ENCODE data around the gene ADAM15.

ADAM15 gene

GRCh38 chr1:155011437-155012025, 39.6 kb upstream of the ADAM15 start:
- no peak for DNase-seq (ENCODE audit: low read depth in 2 of 2)

GRCh38 chr1:155012026-155012546, 39.0 kb upstream of the ADAM15 start:
- no peak for DNase-seq (ENCODE audit: low read depth in 2 of 2)

GRCh38 chr1:155012776-155013602, 38.1 kb upstream of the ADAM15 start:
- DNase-seq (ENCODE audit: low read depth in 2 of 2) = no peak

GRCh38 chr1:155013632-155014031, 37.5 kb upstream of the ADAM15 start:
- DNase-seq (ENCODE audit: low read depth in 2 of 2) = no peak

DNA sequence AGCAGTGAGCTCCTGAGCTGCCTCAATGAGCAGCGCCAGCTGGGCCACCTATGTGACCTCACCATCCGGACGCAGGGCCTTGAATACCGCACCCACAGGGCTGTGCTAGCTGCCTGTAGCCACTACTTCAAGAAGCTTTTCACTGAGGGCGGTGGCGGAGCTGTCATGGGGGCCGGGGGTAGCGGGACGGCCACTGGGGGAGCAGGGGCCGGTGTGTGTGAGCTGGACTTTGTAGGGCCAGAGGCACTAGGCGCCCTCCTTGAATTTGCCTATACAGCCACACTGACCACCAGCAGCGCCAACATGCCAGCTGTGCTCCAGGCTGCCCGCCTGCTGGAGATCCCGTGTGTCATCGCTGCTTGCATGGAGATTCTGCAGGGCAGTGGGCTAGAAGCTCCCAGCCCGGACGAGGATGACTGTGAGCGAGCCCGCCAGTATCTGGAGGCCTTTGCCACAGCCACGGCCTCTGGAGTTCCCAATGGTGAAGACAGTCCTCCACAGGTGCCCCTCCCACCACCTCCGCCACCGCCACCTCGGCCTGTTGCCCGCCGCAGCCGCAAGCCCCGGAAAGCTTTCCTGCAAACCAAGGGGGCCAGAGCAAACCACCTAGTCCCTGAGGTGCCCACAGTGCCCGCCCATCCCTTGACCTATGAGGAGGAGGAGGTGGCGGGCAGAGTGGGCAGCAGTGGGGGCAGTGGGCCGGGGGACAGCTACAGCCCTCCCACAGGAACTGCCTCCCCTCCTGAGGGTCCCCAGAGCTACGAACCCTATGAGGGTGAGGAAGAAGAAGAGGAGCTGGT, 36.2 kb upstream of the ADAM15 start:
- DNase-seq (ENCODE audit: low read depth in 2 of 2) = no peak

DNA sequence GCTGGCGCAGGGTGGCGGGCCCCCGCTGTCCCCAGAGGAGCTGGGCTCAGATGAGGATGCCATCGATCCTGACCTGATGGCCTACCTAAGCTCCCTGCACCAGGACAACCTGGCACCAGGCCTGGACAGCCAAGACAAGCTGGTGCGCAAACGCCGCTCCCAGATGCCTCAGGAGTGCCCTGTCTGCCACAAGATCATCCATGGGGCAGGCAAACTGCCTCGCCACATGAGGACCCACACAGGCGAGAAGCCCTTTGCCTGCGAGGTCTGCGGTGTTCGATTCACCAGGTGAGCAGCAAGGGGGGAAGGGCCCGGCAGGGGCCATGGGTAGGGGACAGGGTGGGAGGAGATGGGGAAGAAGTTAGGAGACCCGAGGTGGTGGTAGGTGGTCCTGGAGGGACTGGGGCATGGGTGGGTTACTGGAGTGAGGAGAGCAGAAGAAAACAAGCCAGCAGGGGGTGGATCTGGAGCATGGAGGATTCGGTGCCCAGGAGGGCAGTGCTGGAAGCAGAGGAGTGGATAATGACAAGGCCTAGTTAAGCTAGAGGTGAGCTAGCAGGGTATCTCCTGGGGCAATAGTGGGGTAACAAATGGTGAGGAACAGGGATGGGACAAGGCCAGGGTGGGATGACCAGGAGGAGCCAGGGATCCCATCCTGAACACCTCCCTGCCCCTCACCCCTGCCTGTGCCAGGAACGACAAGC, 35.4 kb upstream of the ADAM15 start:
- no peak for DNase-seq (ENCODE audit: low read depth in 2 of 2)

GRCh38 chr1:155016231-155016831, 34.8 kb upstream of the ADAM15 start:
- no peak for DNase-seq (ENCODE audit: low read depth in 2 of 2)

DNA sequence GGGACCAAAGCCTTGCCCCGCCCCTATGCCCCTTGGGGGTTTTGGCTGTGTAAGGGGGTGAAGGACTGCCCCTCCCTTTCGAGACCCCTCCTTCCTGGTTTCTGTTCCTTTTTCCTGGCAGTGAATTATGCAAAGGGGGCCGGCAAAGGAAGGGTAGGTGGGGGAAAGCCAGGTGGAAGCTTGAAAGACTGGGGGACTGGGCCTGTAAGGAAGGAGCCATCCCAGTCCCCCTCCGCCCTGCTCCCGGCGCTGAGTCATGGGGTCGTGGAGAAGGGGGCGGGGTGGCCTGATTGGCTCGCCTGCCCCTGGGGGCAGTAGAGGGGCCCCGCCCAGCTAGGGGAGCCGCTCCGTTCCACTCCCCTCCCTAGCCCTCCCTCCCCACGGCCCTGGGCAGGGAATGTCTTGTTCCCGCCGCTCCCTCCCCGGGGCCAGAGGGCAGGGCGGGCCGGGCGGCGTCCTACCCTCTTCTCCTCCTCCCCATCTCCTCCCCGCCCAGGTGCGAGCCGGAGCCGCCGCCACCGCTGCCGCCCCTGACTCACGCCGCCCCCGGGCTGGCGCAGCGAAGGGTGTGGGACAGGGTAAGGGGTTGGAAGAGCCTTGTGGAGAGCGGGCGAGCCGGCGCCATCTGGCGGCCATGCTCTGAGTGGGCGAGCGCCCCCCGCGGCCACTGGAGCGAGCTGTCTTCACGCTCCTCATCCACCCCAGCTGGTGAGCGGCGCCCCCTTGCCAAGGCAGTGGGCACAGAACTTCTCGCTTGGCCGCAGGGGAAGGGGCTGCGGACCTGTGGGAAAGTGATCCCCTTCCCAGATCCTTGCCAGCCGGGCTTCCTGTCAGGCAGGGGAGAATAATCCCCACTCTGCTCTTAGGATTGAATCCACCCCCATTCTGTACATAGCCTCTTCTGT, 33.8 kb upstream of the ADAM15 start:
- peak; percentile 83 to 92 for DNase-seq (ENCODE audit: low read depth in 2 of 2)

- DNase-seq (ENCODE audit: low read depth in 2 of 2) = no peak
Measured at GRCh38 chr1:155017946-155018316, 33.2 kb upstream of the ADAM15 start.

DNA sequence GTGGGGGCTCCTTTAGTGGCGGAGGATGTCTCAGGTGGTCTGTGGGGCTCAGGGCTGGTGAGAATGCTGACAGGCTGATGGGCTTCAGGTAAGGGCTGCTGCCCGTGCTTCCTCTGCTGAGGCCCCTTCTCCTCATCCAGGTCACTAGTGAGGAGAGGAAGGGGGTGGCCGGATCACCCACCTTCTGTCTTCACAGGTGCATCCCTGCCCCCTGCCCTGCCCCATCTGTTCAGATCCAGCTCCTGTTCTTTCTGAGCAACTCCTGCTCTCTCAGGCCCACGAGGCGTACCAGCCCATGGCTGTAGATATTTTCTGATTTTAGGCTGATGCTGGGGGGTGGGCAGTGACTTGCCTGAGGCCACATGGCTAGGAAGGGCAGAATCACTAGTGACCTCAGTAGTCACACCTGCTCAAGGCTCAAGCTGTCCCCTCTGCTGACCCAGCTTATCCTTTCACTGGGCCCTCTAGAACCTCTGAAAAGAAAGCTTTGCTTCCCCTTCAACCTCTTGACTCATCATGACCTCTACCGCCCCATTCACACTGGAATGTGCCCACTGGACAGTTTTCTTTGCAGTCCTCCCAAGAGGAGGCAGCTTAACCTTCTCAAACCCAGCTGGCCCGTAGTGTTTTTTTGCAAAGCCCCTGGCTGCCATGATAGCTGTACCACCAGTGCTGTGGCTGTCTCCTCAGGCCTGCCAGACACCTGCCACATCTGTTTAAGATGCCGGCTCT, 32.3 kb upstream of the ADAM15 start:
- no peak for DNase-seq (ENCODE audit: low read depth in 2 of 2)

DNA sequence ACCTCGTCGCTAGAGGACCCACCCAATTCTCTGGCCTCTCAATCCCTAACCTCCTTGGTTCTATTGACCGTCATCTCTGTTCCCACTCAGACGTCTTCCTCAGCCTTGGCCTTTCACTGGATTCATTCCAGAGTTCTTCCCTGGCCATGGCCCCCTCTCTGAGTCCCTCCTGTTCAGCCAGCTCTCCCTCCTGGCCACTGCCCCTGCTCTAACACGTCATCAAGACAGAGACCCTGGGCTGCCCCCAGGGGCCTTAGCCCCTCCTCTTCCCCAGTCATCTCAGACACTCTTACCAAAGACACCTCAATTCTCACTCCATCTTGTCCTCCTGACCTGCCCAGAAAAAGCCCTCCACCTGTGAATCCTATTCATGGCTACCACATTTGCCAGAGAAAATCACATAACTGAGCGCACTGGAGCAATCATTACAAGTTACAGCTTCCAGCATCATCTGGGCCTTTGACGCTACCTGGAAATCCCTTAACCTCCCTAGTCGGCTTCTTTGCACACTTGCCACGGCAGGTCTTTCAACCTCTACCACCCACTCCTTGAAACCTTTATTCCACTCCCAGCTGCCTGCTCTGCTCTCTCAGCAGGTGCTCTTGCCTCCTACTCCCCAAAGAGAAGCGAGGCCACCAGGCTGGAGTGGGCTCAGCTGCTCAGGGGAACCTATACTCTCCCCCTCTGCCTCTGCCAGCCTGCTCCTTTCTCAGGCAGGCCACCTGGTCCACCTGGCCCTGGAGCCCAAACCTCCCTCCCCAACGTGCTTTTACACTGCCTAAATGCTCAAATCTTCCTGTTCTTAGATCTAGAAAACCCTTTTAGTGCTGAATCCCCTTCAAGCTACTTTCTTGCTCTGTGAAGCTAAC, 31.5 kb upstream of the ADAM15 start:
- DNase-seq (ENCODE audit: low read depth in 2 of 2) = no peak

- no peak for DNase-seq (ENCODE audit: low read depth in 2 of 2)
Measured at GRCh38 chr1:155022136-155022926, 28.8 kb upstream of the ADAM15 start.

DNA sequence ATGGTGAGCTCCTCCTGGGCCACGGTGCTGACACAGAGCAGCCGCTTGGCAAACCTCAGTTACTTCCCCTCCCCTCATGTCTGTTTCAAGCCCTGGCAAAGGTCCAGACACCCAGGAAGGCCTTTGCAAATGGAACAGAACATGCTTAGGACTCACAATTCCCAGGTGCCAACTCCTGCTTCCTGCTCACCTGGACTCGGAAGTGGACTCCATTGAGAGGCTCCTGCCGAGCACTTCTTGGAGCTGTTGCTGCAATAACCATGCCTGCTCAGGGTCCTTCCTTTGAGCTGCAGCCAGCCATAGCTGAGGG, 28.2 kb upstream of the ADAM15 start:
- no peak for DNase-seq (ENCODE audit: low read depth in 2 of 2)

DNA sequence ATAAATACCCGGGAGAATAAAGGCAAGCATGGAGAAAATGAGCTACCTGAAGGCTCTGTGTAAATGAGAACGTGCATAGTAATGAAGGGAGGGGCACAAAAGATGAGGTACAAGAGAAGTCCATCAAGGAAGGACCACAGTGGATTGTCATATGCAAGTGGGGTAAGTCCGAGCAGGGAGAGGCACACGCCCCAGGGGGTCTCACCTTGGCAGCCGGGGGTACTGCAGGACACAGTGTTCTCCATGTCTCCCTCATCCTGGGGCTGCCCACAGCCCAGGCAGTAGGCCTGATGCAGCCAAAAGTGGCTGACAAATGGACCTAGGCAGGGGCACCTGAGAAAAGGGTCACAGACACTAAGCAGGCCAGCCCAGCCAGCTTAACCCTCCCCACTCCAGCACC, 27.5 kb upstream of the ADAM15 start:
- no peak for DNase-seq (ENCODE audit: low read depth in 2 of 2)

DNA sequence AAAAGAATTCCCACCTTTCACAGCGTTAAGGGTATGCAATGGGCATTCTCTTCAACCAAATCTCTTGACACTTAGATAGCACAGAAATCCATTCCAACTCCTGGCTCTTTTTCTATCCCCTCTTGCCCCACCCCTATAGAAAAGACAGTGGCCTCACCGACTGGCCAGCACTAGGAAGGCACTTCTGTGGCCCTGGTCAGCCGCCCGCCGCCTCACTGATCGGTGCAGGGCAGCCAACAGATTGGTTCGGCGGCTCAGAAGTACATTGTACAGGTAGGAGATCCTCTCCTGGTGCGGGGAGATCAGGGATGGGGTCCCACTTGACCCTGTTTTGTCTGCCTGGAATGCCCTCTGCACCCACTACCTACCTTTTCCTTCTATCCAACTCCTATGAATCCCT, 26.8 kb upstream of the ADAM15 start:
- no peak for DNase-seq (ENCODE audit: low read depth in 2 of 2)

DNA sequence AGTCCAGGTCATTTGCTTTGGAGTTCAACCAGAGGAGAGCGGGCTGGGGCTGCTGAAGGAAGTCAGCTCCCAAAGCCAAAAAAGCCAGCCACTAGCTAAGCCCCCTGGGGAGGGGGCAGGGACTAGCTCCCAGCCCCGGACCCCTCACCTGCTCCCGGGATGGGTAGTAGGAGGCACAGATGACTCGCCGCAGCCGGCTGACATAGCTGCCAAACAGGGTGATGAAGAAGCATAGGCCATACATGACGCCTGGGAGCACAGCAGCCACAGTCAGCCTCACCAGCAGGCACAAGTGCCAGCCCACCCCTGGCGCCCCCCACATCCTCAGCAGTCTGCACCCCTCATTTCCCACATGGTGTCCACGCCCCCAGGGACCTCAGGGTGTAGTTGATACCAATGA, 25.0 kb upstream of the ADAM15 start:
- DNase-seq (ENCODE audit: low read depth in 2 of 2) = no peak

GRCh38 chr1:155026588-155026987, 24.5 kb upstream of the ADAM15 start:
- DNase-seq (ENCODE audit: low read depth in 2 of 2) = no peak

Measured in stimulated activated CD4-positive, alpha-beta T cell treated with anti-CD3 and anti-CD28 coated beads, Interleukin-15, amount 100 ng/mL, for 48 hours (primary cell).